NCI-H2196 treated with DMSO at 0.1 percent for 48 hours (cell line): ENCODE measurements around the gene TMEM129.

ENCODE experiments used
- DNase-seq: peaks from one replicate; lab custom pipeline; 2025; ENCODE audit not compliant: unreplicated experiment; lab: John Stamatoyannopoulos, UW

TMEM129 gene

GRCh38 chr4:1721666-1722550 lies 785 bp upstream of the TMEM129 start:
- no peak for DNase-seq

- DNase-seq, result no peak
These were observed 750 bp downstream of the TMEM129 start for GRCh38 chr4:1720163-1720983.

- DNase-seq, result no peak
These were observed 2.9 kb downstream of the TMEM129 start for GRCh38 chr4:1718095-1718850.

- DNase-seq, result no peak
These were observed 3.7 kb downstream of the TMEM129 start for GRCh38 chr4:1717129-1718094.

GRCh38 chr4:1716065-1716945 lies 4.8 kb downstream of the TMEM129 start:
- no peak for DNase-seq

- DNase-seq, result no peak
These were observed 5.9 kb downstream of the TMEM129 start for GRCh38 chr4:1715002-1715758.

- DNase-seq, result peak; percentile 31
These were observed 6.7 kb downstream of the TMEM129 start for GRCh38 chr4:1714303-1715001.

- peak; percentile 73 for DNase-seq
These were observed 7.9 kb downstream of the TMEM129 start for GRCh38 chr4:1713003-1713851.

GRCh38 chr4:1712216-1713002 lies 8.7 kb downstream of the TMEM129 start, which contains the start of gene SLBP:
TSS of gene SLBP (minus strand) at chr4:1712319. CDS start at chr4:1712188, 131 bp downstream.
- DNase-seq, result peak; percentile 96

GRCh38 chr4:1711571-1712215 lies 9.4 kb downstream of the TMEM129 start:
- DNase-seq, result no peak

- DNase-seq, result no peak
These were observed 10.0 kb downstream of the TMEM129 start for GRCh38 chr4:1711055-1711570.

- no peak for DNase-seq
These were observed 12.5 kb downstream of the TMEM129 start for GRCh38 chr4:1708581-1708980.

GRCh38 chr4:1706358-1706757 lies 14.8 kb downstream of the TMEM129 start:
- DNase-seq, result no peak

- no peak for DNase-seq
These were observed 15.4 kb downstream of the TMEM129 start for GRCh38 chr4:1705732-1706131.

- DNase-seq, result no peak
These were observed 17.3 kb downstream of the TMEM129 start for GRCh38 chr4:1703867-1704266.
